M059J (cell line): ENCODE data around the gene NCK2. TPM values are rescaled to one million over a fixed set of nuclear protein-coding genes. Genes with fewer than 3 reads are reported as not detected.

Experiments used
- DNase-seq: peaks from one replicate; pipeline ENCODE4 v3.0.0-alpha.2; 2012; ENCODE audit warnings: low read depth
- total RNA-seq: library from RNA; depleted of rRNA; stranded (reverse); fragments of >200 nt; shearing (Covaris generic); gene quantifications from 2 replicates; pipeline ENCODE4 v1.2.3, GENCODE V29; 2014

NCK2 gene
- total RNA-seq, 1 experiment from 2014 or later, result 16.4 TPM

GRCh38 chr2:105777031-105777482 is 32.3 kb downstream of the NCK2 start:
- no peak for DNase-seq

- no peak for DNase-seq
Measured at GRCh38 chr2:105777506-105778055, 32.9 kb downstream of the NCK2 start.

- DNase-seq, result no peak
Measured at GRCh38 chr2:105778080-105778607, 33.4 kb downstream of the NCK2 start.

GRCh38 chr2:105779394-105779793 is 34.7 kb downstream of the NCK2 start:
- DNase-seq, result no peak

- DNase-seq, result no peak
Measured at GRCh38 chr2:105780606-105781005, 35.9 kb downstream of the NCK2 start.

- no peak for DNase-seq
Measured at GRCh38 chr2:105781274-105781978, 36.7 kb downstream of the NCK2 start.

- no peak for DNase-seq
Measured at GRCh38 chr2:105782123-105782522, 37.4 kb downstream of the NCK2 start.

GRCh38 chr2:105782646-105783045 is 37.9 kb downstream of the NCK2 start:
- no peak for DNase-seq

- no peak for DNase-seq
Measured at GRCh38 chr2:105783151-105783738, 38.5 kb downstream of the NCK2 start.

GRCh38 chr2:105783972-105784371 is 39.3 kb downstream of the NCK2 start:
- no peak for DNase-seq

- DNase-seq, result no peak
Measured at GRCh38 chr2:105784589-105784988, 39.9 kb downstream of the NCK2 start.

GRCh38 chr2:105785095-105785847 is 40.6 kb downstream of the NCK2 start:
- no peak for DNase-seq

- DNase-seq, result no peak
Measured at GRCh38 chr2:105786231-105787230, 41.8 kb downstream of the NCK2 start.

- DNase-seq, result no peak
Measured at GRCh38 chr2:105787376-105788318, 42.9 kb downstream of the NCK2 start.

GRCh38 chr2:105788670-105789290 is 44.1 kb downstream of the NCK2 start:
- DNase-seq, result no peak

- DNase-seq, result peak; percentile 88
Measured at GRCh38 chr2:105789745-105790460, 45.2 kb downstream of the NCK2 start.

GRCh38 chr2:105790461-105791149 is 45.9 kb downstream of the NCK2 start:
- no peak for DNase-seq

GRCh38 chr2:105791229-105791628 is 46.5 kb downstream of the NCK2 start:
- no peak for DNase-seq
